Metanephros (tissue), 1 donor: ENCODE data around the gene DTX3L. TPM values are rescaled to one million over a fixed set of nuclear protein-coding genes. Genes with fewer than 3 reads are reported as not detected.

Experiments
- total RNA-seq: library from RNA; depleted of rRNA; stranded (reverse); fragments of >200 nt; gene quantifications from one replicate; pipeline ENCODE4 v1.2.3, GENCODE V29; 2014

Gene DTX3L
- 16.2 TPM for total RNA-seq

GRCh38 chr3:122564155-122564912 is at the start of gene DTX3L, which contains the start of gene PARP9:
TSS of gene DTX3L (plus strand) at chr3:122564338. CDS start at chr3:122564427, 89 bp downstream.
TSS of gene PARP9 (minus strand) at chr3:122564300. CDS start at chr3:122559620, 4,680 bp downstream.

DNA sequence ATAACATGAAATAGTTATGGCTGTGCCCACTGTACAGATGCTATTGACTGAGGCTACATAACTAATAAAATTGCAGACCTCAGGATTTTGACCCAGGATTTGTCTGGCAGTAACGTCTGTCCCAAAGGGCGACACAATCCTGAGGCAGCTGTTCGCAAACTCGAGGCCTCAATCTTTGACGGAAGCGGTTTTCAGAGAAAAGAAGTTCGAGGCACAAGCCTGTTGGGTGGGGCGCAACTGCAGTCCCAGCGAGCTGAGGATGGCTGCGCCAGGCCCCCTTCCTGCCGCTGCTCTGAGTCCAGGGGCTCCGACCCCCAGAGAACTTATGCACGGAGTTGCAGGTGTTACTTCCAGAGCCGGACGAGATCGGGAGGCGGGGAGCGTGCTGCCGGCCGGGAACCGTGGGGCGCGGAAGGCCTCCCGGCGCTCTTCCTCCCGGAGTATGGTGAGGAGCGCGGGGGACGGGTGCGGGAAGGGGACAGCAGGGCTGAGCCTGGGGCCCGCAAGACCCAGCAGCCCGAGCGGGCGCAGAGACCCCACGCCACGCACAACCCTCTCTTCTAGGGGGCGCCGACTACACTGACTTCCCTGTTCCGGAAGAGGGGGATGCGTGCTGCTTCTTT is 13.4 kb downstream of the DTX3L start, which contains the start of gene PARP15:
Gene PARP15, plus strand, starts transcription at position 242 of the 623 bp plus-strand sequence. Its CDS starts 18 bp downstream, at position 260.

Other genes starting within 250 kb of the DTX3L start
- 2.0 TPM for gene CSTA, start 239.1 kb upstream of the DTX3L start, total RNA-seq
- gene MIX23, start 181.1 kb upstream of the DTX3L start, total RNA-seq, result 14.8 TPM
- gene FAM162A, start 180.2 kb upstream of the DTX3L start, total RNA-seq, result 34.0 TPM
- gene WDR5B, start 148.3 kb upstream of the DTX3L start, total RNA-seq, result 5.5 TPM
- 26.9 TPM for gene KPNA1, start 49.4 kb upstream of the DTX3L start, total RNA-seq
- 15.5 TPM for gene PARP9, start within 50 bp of the DTX3L start, total RNA-seq
- gene PARP15, start 13.3 kb downstream of the DTX3L start, total RNA-seq, result 1.6 TPM
- gene PARP14, start 116.5 kb downstream of the DTX3L start, total RNA-seq, result 37.4 TPM
- gene HSPBAP1, start 229.5 kb downstream of the DTX3L start, total RNA-seq, result 8.5 TPM
- gene SLC49A4, start 230.7 kb downstream of the DTX3L start, total RNA-seq, result 17.2 TPM